DOHH2 (cell line): Measurements from ENCODE around the gene VAV2.

Experiments used
- H3F3A ChIP-seq: fragments of 200-600 bp; sonication (generic), shearing (Covaris generic); 2 replicates; pipeline ENCODE4 v1.6.0; 2016; ENCODE audit warnings: antibody characterized with exemption, mild to moderate bottlenecking; ENCODE audit not compliant: control insufficient read depth, insufficient read depth
- H3K27ac ChIP-seq: fragments of 200-600 bp; sonication (generic); 2 replicates; pipeline ENCODE4 v1.5.1; 2014; ENCODE audit warnings: low read depth, mild to moderate bottlenecking, low read length, moderate library complexity
- H3K27me3 ChIP-seq: fragments of 200-600 bp; sonication (generic); 2 replicates; pipeline ENCODE4 v1.6.1; 2014; ENCODE audit warnings: mild to moderate bottlenecking, low read length, mixed read lengths; ENCODE audit not compliant: control insufficient read depth
- H3K36me3 ChIP-seq: fragments of 200-600 bp; sonication (generic); 2 replicates; pipeline ENCODE4 v1.6.1; 2014; ENCODE audit warnings: mild to moderate bottlenecking, low read length, moderate library complexity, mixed read lengths; ENCODE audit not compliant: control insufficient read depth
- H3K4me1 ChIP-seq: fragments of 200-600 bp; sonication (generic); 2 replicates; pipeline ENCODE4 v1.6.1; 2014; ENCODE audit warnings: mild to moderate bottlenecking, low read length, mixed read lengths; ENCODE audit not compliant: control insufficient read depth
- H3K4me2 ChIP-seq: fragments of 200-600 bp; sonication (generic); 2 replicates; pipeline ENCODE4 v1.6.0; 2014; ENCODE audit warnings: mild to moderate bottlenecking, low read length, moderate library complexity
- H3K4me3 ChIP-seq: fragments of 200-600 bp; sonication (generic); 2 replicates; pipeline ENCODE4 v1.5.1; 2014; ENCODE audit warnings: mild to moderate bottlenecking, low read length, mixed read lengths
- H3K79me2 ChIP-seq: fragments of 200-600 bp; sonication (generic); 2 replicates; pipeline ENCODE4 v1.6.1; 2014; ENCODE audit warnings: mild to moderate bottlenecking, low read length, mixed read lengths; ENCODE audit not compliant: control insufficient read depth
- H3K9me2 ChIP-seq: fragments of 200-600 bp; sonication (generic); replicated peaks from 2 replicates; pipeline ENCODE4 v1.6.1; 2014; ENCODE audit warnings: mild to moderate bottlenecking, low read length, mixed read lengths; ENCODE audit not compliant: control insufficient read depth
- H3K9me3 ChIP-seq: fragments of 200-600 bp; sonication (generic); 2 replicates; pipeline ENCODE4 v1.6.1; 2014; ENCODE audit warnings: antibody characterized with exemption, low read length, mixed read lengths; ENCODE audit not compliant: control insufficient read depth, insufficient read depth
- H4K20me1 ChIP-seq: fragments of 200-600 bp; sonication (generic); 2 replicates; pipeline ENCODE4 v1.6.0; 2014; ENCODE audit warnings: low read depth, mild to moderate bottlenecking, antibody characterized with exemption, low read length, moderate library complexity; ENCODE audit not compliant: control insufficient read depth, insufficient read depth
- CTCF ChIP-seq: fragments of 200-600 bp; sonication (generic); IDR thresholded peaks from one replicate; pipeline ENCODE4 v1.5.1; 2014; ENCODE audit warnings: antibody characterized with exemption, mild to moderate bottlenecking, low read depth, low read length; ENCODE audit not compliant: poor library complexity, severe bottlenecking
- EZH2phosphoT487 ChIP-seq: fragments of 200-600 bp; sonication (generic); IDR thresholded peaks from 2 replicates; pipeline ENCODE4 v1.6.1; 2017; ENCODE audit warnings: borderline replicate concordance, mild to moderate bottlenecking, antibody characterized with exemption, low read length, moderate library complexity, mixed read lengths

The VAV2 gene

GRCh38 chr9:133976191-133976861, 15.8 kb downstream of the VAV2 start:
- Histone ChIP-seq H3K4me2 (no peak overlapping the region), H3K4me3 (no peak overlapping the region), H3K9me3 (no peaks in the 10 kb centered on the region), H3K36me3 (no peaks in the 10 kb centered on the region), H3K79me2 (peaks cover 100% of the 10 kb centered on the region), H4K20me1 (peaks cover 44% of the 10 kb centered on the region), H3K27ac (no peak overlapping the region), H3K9me2 (no peaks in the 10 kb centered on the region), H3F3A (0 out of 2 replicates have a peak, but pooled peaks cover 3% of the 10 kb centered on the region), H3K27me3 (no peaks in the 10 kb centered on the region), H3K4me1 (peaks cover 73% of the 10 kb centered on the region)
- TF ChIP-seq CTCF = no peak
- TF ChIP-seq EZH2phosphoT487 = no peak

- peaks cover 99% of the 10 kb centered on the region for H3K79me2 ChIP-seq
- H4K20me1 ChIP-seq = peaks cover 42% of the 10 kb centered on the region
- H3K27ac ChIP-seq = no peak overlapping the region
- no peak for TF ChIP-seq CTCF
- no peak for TF ChIP-seq EZH2phosphoT487
- no peaks in the 10 kb centered on the region for H3K9me2 ChIP-seq
- peaks cover 69% of the 10 kb centered on the region for H3K4me1 ChIP-seq
- H3K9me3 ChIP-seq = no peaks in the 10 kb centered on the region
- H3K4me2 ChIP-seq = no peak overlapping the region
- H3K36me3 ChIP-seq = no peaks in the 10 kb centered on the region
- H3F3A ChIP-seq = 0 out of 2 replicates have a peak, but pooled peaks cover 3% of the 10 kb centered on the region
- H3K4me3 ChIP-seq = no peak overlapping the region
- H3K27me3 ChIP-seq = no peaks in the 10 kb centered on the region
These were observed 16.6 kb downstream of the VAV2 start for GRCh38 chr9:133975511-133975910.

GRCh38 chr9:133974631-133975341, 17.3 kb downstream of the VAV2 start:
- no peak overlapping the region for H3K4me3 ChIP-seq

More at GRCh38 chr9:133974631-133975341, 17.3 kb downstream of the VAV2 start:
- no peak for TF ChIP-seq CTCF
- no peak for TF ChIP-seq EZH2phosphoT487
- H3K36me3 ChIP-seq = no peaks in the 10 kb centered on the region
- H3K4me1 ChIP-seq = peaks cover 62% of the 10 kb centered on the region
- H3K27me3 ChIP-seq = no peaks in the 10 kb centered on the region
- no peaks in the 10 kb centered on the region for H3K9me2 ChIP-seq
- H3F3A ChIP-seq = 0 out of 2 replicates have a peak, but pooled peaks cover under 1% of the 10 kb centered on the region
- peaks cover 99% of the 10 kb centered on the region for H3K79me2 ChIP-seq
- peak overlapping the region; percentile 53 for H3K4me2 ChIP-seq
- H4K20me1 ChIP-seq = peaks cover 35% of the 10 kb centered on the region
- no peak overlapping the region for H3K27ac ChIP-seq
- H3K9me3 ChIP-seq = no peaks in the 10 kb centered on the region
